ENCODE results near the gene KCNJ6.

KCNJ6 gene

GRCh38 chr21:37618081-37618480 is 298.2 kb downstream of the KCNJ6 start:
- no peak overlapping the region for H3K27ac ChIP-seq (ENCODE audit: low read length)
- H3K4me1 ChIP-seq (ENCODE audit: low read length): no peaks in the 10 kb centered on the region
- TF ChIP-seq EZH2phosphoT487 (IDR thresholded peaks at IDR 0.05; ENCODE audit: low read depth): no peak
- TF ChIP-seq, protein P1, sequence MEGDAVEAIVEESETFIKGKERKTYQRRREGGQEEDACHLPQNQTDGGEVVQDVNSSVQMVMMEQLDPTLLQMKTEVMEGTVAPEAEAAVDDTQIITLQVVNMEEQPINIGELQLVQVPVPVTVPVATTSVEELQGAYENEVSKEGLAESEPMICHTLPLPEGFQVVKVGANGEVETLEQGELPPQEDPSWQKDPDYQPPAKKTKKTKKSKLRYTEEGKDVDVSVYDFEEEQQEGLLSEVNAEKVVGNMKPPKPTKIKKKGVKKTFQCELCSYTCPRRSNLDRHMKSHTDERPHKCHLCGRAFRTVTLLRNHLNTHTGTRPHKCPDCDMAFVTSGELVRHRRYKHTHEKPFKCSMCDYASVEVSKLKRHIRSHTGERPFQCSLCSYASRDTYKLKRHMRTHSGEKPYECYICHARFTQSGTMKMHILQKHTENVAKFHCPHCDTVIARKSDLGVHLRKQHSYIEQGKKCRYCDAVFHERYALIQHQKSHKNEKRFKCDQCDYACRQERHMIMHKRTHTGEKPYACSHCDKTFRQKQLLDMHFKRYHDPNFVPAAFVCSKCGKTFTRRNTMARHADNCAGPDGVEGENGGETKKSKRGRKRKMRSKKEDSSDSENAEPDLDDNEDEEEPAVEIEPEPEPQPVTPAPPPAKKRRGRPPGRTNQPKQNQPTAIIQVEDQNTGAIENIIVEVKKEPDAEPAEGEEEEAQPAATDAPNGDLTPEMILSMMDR (IDR thresholded peaks at IDR 0.05; ENCODE audit: low read depth, low read length): no peak
- no peaks in the 10 kb centered on the region for H3K36me3 ChIP-seq (replicated peaks; ENCODE audit: low read depth, low read length)
- no peaks in the 10 kb centered on the region for H3K9me3 ChIP-seq (ENCODE audit: insufficient read depth, low read length)
- H3K4me3 ChIP-seq (ENCODE audit: low read length): no peak overlapping the region
- H3K79me2 ChIP-seq (ENCODE audit: low read length): no peaks in the 10 kb centered on the region
- H3K4me2 ChIP-seq (ENCODE audit: low read length): no peak overlapping the region
- H2AFZ ChIP-seq (ENCODE audit: low read depth, low read length): no peak overlapping the region
- no peaks in the 10 kb centered on the region for H4K20me1 ChIP-seq (ENCODE audit: insufficient read depth, low read length)
- H3K9ac ChIP-seq (ENCODE audit: low read length): no peak overlapping the region
- 0 out of 2 replicates have a peak, but pooled peaks cover 6% of the 10 kb centered on the region for H3K27me3 ChIP-seq (ENCODE audit: low read depth, low read length)

DNA sequence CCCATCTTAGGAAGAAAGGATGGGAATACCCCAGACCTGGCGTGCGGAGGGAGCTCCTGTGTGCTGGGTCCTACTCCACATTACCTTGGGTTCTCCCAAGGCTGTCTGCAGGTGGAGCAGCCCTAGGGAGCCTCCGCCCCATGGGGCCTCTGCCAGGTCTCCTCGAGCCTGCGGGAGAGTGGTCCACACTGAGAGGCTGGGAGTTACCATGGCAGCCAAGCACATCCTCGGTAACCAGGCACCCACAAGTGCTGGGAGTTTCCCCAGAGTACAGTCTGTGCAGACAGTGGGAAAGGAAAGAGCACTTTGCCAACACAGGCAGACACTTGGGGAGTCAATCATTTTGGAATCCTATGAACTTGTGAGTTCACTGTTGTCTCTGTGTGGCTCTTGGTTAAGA is 300.3 kb downstream of the KCNJ6 start:
- Histone ChIP-seq H3K9ac (ENCODE audit: low read length) (no peak overlapping the region), H3K4me2 (ENCODE audit: low read length) (no peak overlapping the region), H3K27ac (ENCODE audit: low read length) (no peak overlapping the region), H3K9me3 (ENCODE audit: insufficient read depth, low read length) (no peaks in the 10 kb centered on the region), H3K4me3 (ENCODE audit: low read length) (no peak overlapping the region), H2AFZ (ENCODE audit: low read depth, low read length) (no peak overlapping the region), H3K4me1 (ENCODE audit: low read length) (no peaks in the 10 kb centered on the region), H3K79me2 (ENCODE audit: low read length) (no peaks in the 10 kb centered on the region), H4K20me1 (ENCODE audit: insufficient read depth, low read length) (no peaks in the 10 kb centered on the region), H3K27me3 (ENCODE audit: low read depth, low read length) (peaks cover 14% of the 10 kb centered on the region; the same call in 1 of the 2 replicates), H3K36me3 (replicated peaks; ENCODE audit: low read depth, low read length) (no peaks in the 10 kb centered on the region)
- TF ChIP-seq, protein P1 (IDR thresholded peaks at IDR 0.05; ENCODE audit: low read depth, low read length): no peak
- TF ChIP-seq EZH2phosphoT487 (IDR thresholded peaks at IDR 0.05; ENCODE audit: low read depth): no peak

GRCh38 chr21:37614351-37614875 is 301.8 kb downstream of the KCNJ6 start:
- Histone ChIP-seq H3K27me3 (ENCODE audit: low read depth, low read length) (peaks cover 16% of the 10 kb centered on the region; the same call in 1 of the 2 replicates), H3K36me3 (replicated peaks; ENCODE audit: low read depth, low read length) (no peaks in the 10 kb centered on the region), H2AFZ (ENCODE audit: low read depth, low read length) (no peak overlapping the region), H3K9ac (ENCODE audit: low read length) (no peak overlapping the region), H4K20me1 (ENCODE audit: insufficient read depth, low read length) (no peaks in the 10 kb centered on the region), H3K4me3 (ENCODE audit: low read length) (no peak overlapping the region), H3K4me2 (ENCODE audit: low read length) (no peak overlapping the region), H3K9me3 (ENCODE audit: insufficient read depth, low read length) (no peaks in the 10 kb centered on the region), H3K27ac (ENCODE audit: low read length) (no peak overlapping the region), H3K4me1 (ENCODE audit: low read length) (no peaks in the 10 kb centered on the region), H3K79me2 (ENCODE audit: low read length) (no peaks in the 10 kb centered on the region)
- TF ChIP-seq, protein P1 (IDR thresholded peaks at IDR 0.05; ENCODE audit: low read depth, low read length): no peak
- no peak for TF ChIP-seq EZH2phosphoT487 (IDR thresholded peaks at IDR 0.05; ENCODE audit: low read depth)

GRCh38 chr21:37607081-37607480 is 309.2 kb downstream of the KCNJ6 start:
- Histone ChIP-seq H3K9ac (ENCODE audit: low read length) (no peak overlapping the region), H3K9me3 (ENCODE audit: insufficient read depth, low read length) (no peaks in the 10 kb centered on the region), H2AFZ (ENCODE audit: low read depth, low read length) (no peak overlapping the region), H3K79me2 (ENCODE audit: low read length) (no peaks in the 10 kb centered on the region), H3K36me3 (replicated peaks; ENCODE audit: low read depth, low read length) (no peaks in the 10 kb centered on the region), H3K4me3 (ENCODE audit: low read length) (no peak overlapping the region), H3K27ac (ENCODE audit: low read length) (no peak overlapping the region), H3K4me1 (ENCODE audit: low read length) (no peaks in the 10 kb centered on the region), H4K20me1 (ENCODE audit: insufficient read depth, low read length) (no peaks in the 10 kb centered on the region), H3K27me3 (ENCODE audit: low read depth, low read length) (peaks cover 12% of the 10 kb centered on the region; the same call in 1 of the 2 replicates), H3K4me2 (ENCODE audit: low read length) (no peak overlapping the region)
- TF ChIP-seq, protein P1 (IDR thresholded peaks at IDR 0.05; ENCODE audit: low read depth, low read length): no peak
- TF ChIP-seq EZH2phosphoT487 (IDR thresholded peaks at IDR 0.05; ENCODE audit: low read depth): no peak
